Endothelial cell of umbilical vein (primary cell): ENCODE data around the gene SIGLEC8.

ENCODE experiments used
- EZH2 ChIP-seq: IDR thresholded peaks from 2 replicates; pipeline ENCODE4 v1.6.1; 2012; ENCODE audit warnings: borderline replicate concordance, low read depth, mild to moderate bottlenecking, moderate library complexity, low read length, inconsistent platforms; ENCODE audit not compliant: severe bottlenecking
- FOS ChIP-seq: IDR thresholded peaks from 2 replicates; pipeline ENCODE4 v1.6.1; 2011; ENCODE audit warnings: mild to moderate bottlenecking, low read length, moderate library complexity, borderline replicate concordance; ENCODE audit not compliant: insufficient read depth
- GATA2 ChIP-seq: IDR thresholded peaks from 2 replicates; pipeline ENCODE4 v1.7.0; 2011; ENCODE audit warnings: low read depth, mild to moderate bottlenecking, moderate library complexity, mixed read lengths, low read length; ENCODE audit not compliant: insufficient read length, insufficient read depth
- JUN ChIP-seq: IDR thresholded peaks from 2 replicates; pipeline ENCODE4 v1.6.1; 2011; ENCODE audit warnings: borderline replicate concordance, low read depth; ENCODE audit not compliant: insufficient read length, insufficient read depth
- MYC ChIP-seq: IDR thresholded peaks from one replicate; pipeline ENCODE4 v1.6.1; 2011; ENCODE audit warnings: mild to moderate bottlenecking, low read depth, low read length
- POLR2A ChIP-seq: IDR thresholded peaks from 2 replicates; pipeline ENCODE4 v1.6.1; 2012; ENCODE audit warnings: low read depth, mild to moderate bottlenecking, control low read depth, low read length
- POLR2AphosphoS5 ChIP-seq: IDR thresholded peaks from 2 replicates; pipeline ENCODE4 v1.6.1; 2012; ENCODE audit warnings: low read depth, mild to moderate bottlenecking, control low read depth, low read length, moderate library complexity; ENCODE audit not compliant: insufficient read depth
- TF ChIP-seq, protein P1 (sequence below): IDR thresholded peaks from 2 replicates; pipeline ENCODE4 v1.6.1; 2011; ENCODE audit not compliant: insufficient read depth, insufficient read length
- TF ChIP-seq, protein P2 (sequence below), 2 donors: IDR thresholded peaks; 1 replicate in 1 of 2; 2 replicates in 1 of 2; pipeline ENCODE4 v1.5.1; 2011; ENCODE audit warnings: low read length in 2 of 2, mild to moderate bottlenecking in 2 of 2, moderate library complexity in 2 of 2, control low read depth in 1 of 2, inconsistent platforms in 1 of 2, low read depth in 1 of 2; ENCODE audit not compliant: insufficient read depth in 1 of 2; ENCODE audit errors: extremely low read depth in 1 of 2

DNA sequence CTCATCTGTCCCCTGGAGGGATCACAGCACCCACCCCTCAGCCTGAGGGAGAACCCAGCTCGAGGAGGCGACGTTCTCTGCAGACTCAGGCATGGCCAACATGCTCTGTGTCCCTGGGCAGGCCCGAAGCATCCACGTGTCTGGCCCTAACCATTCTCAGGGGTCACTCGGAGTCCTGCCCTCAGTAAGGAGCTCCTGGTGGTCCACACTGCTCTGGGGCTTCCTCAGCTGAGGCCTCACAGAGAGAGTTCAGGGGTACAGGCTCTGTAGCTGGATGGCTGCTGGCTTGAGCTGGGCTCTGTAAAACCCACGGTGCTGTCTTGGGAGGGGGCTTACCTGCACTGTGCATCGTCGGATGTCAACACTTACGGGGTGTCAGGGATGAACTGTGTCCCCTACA is 4.4 kb upstream of the SIGLEC8 start:
- TF ChIP-seq, protein P1, sequence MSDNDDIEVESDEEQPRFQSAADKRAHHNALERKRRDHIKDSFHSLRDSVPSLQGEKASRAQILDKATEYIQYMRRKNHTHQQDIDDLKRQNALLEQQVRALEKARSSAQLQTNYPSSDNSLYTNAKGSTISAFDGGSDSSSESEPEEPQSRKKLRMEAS: no peak
- TF ChIP-seq, protein P2, sequence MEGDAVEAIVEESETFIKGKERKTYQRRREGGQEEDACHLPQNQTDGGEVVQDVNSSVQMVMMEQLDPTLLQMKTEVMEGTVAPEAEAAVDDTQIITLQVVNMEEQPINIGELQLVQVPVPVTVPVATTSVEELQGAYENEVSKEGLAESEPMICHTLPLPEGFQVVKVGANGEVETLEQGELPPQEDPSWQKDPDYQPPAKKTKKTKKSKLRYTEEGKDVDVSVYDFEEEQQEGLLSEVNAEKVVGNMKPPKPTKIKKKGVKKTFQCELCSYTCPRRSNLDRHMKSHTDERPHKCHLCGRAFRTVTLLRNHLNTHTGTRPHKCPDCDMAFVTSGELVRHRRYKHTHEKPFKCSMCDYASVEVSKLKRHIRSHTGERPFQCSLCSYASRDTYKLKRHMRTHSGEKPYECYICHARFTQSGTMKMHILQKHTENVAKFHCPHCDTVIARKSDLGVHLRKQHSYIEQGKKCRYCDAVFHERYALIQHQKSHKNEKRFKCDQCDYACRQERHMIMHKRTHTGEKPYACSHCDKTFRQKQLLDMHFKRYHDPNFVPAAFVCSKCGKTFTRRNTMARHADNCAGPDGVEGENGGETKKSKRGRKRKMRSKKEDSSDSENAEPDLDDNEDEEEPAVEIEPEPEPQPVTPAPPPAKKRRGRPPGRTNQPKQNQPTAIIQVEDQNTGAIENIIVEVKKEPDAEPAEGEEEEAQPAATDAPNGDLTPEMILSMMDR (IDR thresholded peaks at IDR 0.05; ENCODE audit: extremely low read depth in 1 of 2, insufficient read depth in 1 of 2, low read depth in 1 of 2, low read length in 2 of 2): no peak
- no peak for TF ChIP-seq POLR2AphosphoS5
- TF ChIP-seq EZH2: no peak
- no peak for TF ChIP-seq MYC
- TF ChIP-seq POLR2A: no peak
- no peak for TF ChIP-seq JUN
- TF ChIP-seq FOS: no peak
- TF ChIP-seq GATA2: no peak
